Endothelial cell of umbilical vein (primary cell): ENCODE results near the gene KIAA2012. TPM values are rescaled to one million over a fixed set of nuclear protein-coding genes. Genes with fewer than 3 reads are reported as not detected.

Experiments used
- BruUV-seq: library from RNA; stranded (reverse); fragments of 400-500 nt; replicated peaks from 2 replicates; lab custom pipeline; 2021; lab: Mats Ljungman, UMichigan
- CTCF ChIA-PET: fragments of 300-600, 350-600 bp; sonication (Branson Sonifier 250); formaldehyde crosslinking; loops from one replicate; lab custom pipeline; 2021; ENCODE audit warnings: antibody characterized with exemption, inconsistent platforms; lab: Charles Lee
- POLR2A ChIA-PET: fragments of 300-600, 350-600 bp; sonication (Branson Sonifier 250); formaldehyde crosslinking; loops from one replicate; lab custom pipeline; 2021; ENCODE audit warnings: antibody characterized with exemption, inconsistent platforms; lab: Charles Lee
- DNase-seq: peaks from one replicate; pipeline ENCODE4 v3.0.0-alpha.2; 2011; ENCODE audit warnings: low read depth, low spot score
- FAIRE-seq: peaks from 2 replicates; lab custom pipeline; 2011; peaks lifted over from hg19 to GRCh38; lab: Jason Lieb, UNC
- H2AFZ ChIP-seq: 2 replicates; pipeline ENCODE4 v1.6.0; 2012; ENCODE audit warnings: low read depth, low read length, control low read depth, inconsistent platforms
- H3K27ac ChIP-seq: 2 replicates; pipeline ENCODE4 v1.5.1; 2011; ENCODE audit warnings: low read depth, mild to moderate bottlenecking, control low read depth, low read length, moderate library complexity; ENCODE audit not compliant: insufficient read depth
- H3K27me3 ChIP-seq, 2 experiments: 2 replicates each; pipeline versions ENCODE4 v1.6.0 to v1.6.1; 2011; ENCODE audit warnings: low read length in 2 of 2, mixed read lengths in 1 of 2; ENCODE audit not compliant: control insufficient read depth in 2 of 2, insufficient read depth in 2 of 2
- H3K36me3 ChIP-seq, 2 experiments: 2 replicates in 1 of 2; 3 replicates in 1 of 2; pipeline ENCODE4 v1.5.1; 2011; ENCODE audit warnings: low read length in 2 of 2, mild to moderate bottlenecking in 1 of 2, moderate library complexity in 1 of 2; ENCODE audit not compliant: control insufficient read depth in 2 of 2, insufficient read depth in 2 of 2; ENCODE audit errors: extremely low read depth in 1 of 2
- H3K4me1 ChIP-seq: 3 replicates; pipeline ENCODE4 v1.5.1; 2011; ENCODE audit warnings: mild to moderate bottlenecking, low read length; ENCODE audit not compliant: control insufficient read depth, insufficient read depth; ENCODE audit errors: extremely low read depth
- H3K4me2 ChIP-seq: 2 replicates; pipeline ENCODE4 v1.6.1; 2011; ENCODE audit warnings: low read length, control low read depth, mixed read lengths; ENCODE audit not compliant: insufficient read depth
- H3K4me3 ChIP-seq, 3 experiments: fragments of 200-600 bp in 1 of 3; sonication (generic), shearing (Covaris generic) in 1 of 3; replicated peaks in 1 of 3; 2 replicates each; pipeline ENCODE4 v1.5.1; 2011 to 2016; ENCODE audit warnings: control low read depth in 3 of 3, low read length in 3 of 3, mild to moderate bottlenecking in 2 of 3, inconsistent platforms in 1 of 3, low read depth in 1 of 3, moderate library complexity in 1 of 3; ENCODE audit not compliant: insufficient read depth in 1 of 3
- H3K79me2 ChIP-seq: 2 replicates; pipeline ENCODE4 v1.6.0; 2012; ENCODE audit warnings: low read length, inconsistent platforms; ENCODE audit not compliant: control insufficient read depth, insufficient read depth
- H3K9ac ChIP-seq: replicated peaks from 2 replicates; pipeline ENCODE3; 2011; ENCODE audit warnings: low read length, control low read depth; ENCODE audit not compliant: insufficient read depth; ENCODE audit errors: extremely low read depth
- H3K9me1 ChIP-seq: replicated peaks from 3 replicates; pipeline ENCODE4 v1.6.0; 2011; ENCODE audit warnings: mild to moderate bottlenecking, low read length; ENCODE audit not compliant: control insufficient read depth, insufficient read depth; ENCODE audit errors: extremely low read depth
- H3K9me3 ChIP-seq: replicated peaks from 2 replicates; pipeline ENCODE4 v1.5.1; 2012; ENCODE audit warnings: low read length, inconsistent platforms; ENCODE audit not compliant: control insufficient read depth, insufficient read depth
- H4K20me1 ChIP-seq: replicated peaks from 2 replicates; pipeline ENCODE3; 2011; ENCODE audit warnings: mild to moderate bottlenecking, low read length; ENCODE audit not compliant: control insufficient read depth, insufficient read depth; ENCODE audit errors: extremely low read depth
- EZH2 ChIP-seq: IDR thresholded peaks from 2 replicates; pipeline ENCODE4 v1.6.1; 2012; ENCODE audit warnings: borderline replicate concordance, low read depth, mild to moderate bottlenecking, moderate library complexity, low read length, inconsistent platforms; ENCODE audit not compliant: severe bottlenecking
- FOS ChIP-seq: IDR thresholded peaks from 2 replicates; pipeline ENCODE4 v1.6.1; 2011; ENCODE audit warnings: mild to moderate bottlenecking, low read length, moderate library complexity, borderline replicate concordance; ENCODE audit not compliant: insufficient read depth
- GATA2 ChIP-seq: IDR thresholded peaks from 2 replicates; pipeline ENCODE4 v1.7.0; 2011; ENCODE audit warnings: low read depth, mild to moderate bottlenecking, moderate library complexity, mixed read lengths, low read length; ENCODE audit not compliant: insufficient read length, insufficient read depth
- JUN ChIP-seq: IDR thresholded peaks from 2 replicates; pipeline ENCODE4 v1.6.1; 2011; ENCODE audit warnings: borderline replicate concordance, low read depth; ENCODE audit not compliant: insufficient read length, insufficient read depth
- MYC ChIP-seq: IDR thresholded peaks from one replicate; pipeline ENCODE4 v1.6.1; 2011; ENCODE audit warnings: mild to moderate bottlenecking, low read depth, low read length
- POLR2A ChIP-seq: IDR thresholded peaks from 2 replicates; pipeline ENCODE4 v1.6.1; 2012; ENCODE audit warnings: low read depth, mild to moderate bottlenecking, control low read depth, low read length
- POLR2AphosphoS5 ChIP-seq: IDR thresholded peaks from 2 replicates; pipeline ENCODE4 v1.6.1; 2012; ENCODE audit warnings: low read depth, mild to moderate bottlenecking, control low read depth, low read length, moderate library complexity; ENCODE audit not compliant: insufficient read depth
- dilution Hi-C: fragments of 300-500 bp; cut with MboI; formaldehyde crosslinking; loops from one replicate; pipeline ENCODE4 v1.15.0; 2019; ENCODE audit warnings: low sequenced_read_pairs; ENCODE audit not compliant: extremely low pct_ligation_motif_present
- intact Hi-C: fragments of 100-400 bp; cut with micrococcal nuclease; formaldehyde crosslinking; loops from one replicate; pipeline ENCODE4 v1.10.0; 2022
- polyA plus RNA-seq, 4 experiments: library from polyadenylated mRNA; depleted of rRNA in 3 of 4; stranded (reverse) in 3 of 4; unstranded in 1 of 4; fragments of >200 nt; gene quantifications; 2 replicates each; pipeline versions ENCODE4 v1.2.1 to v1.2.3, GENCODE V29; 2011 to 2012; ENCODE audit warnings: missing spikeins in 1 of 4
- total RNA-seq: library from RNA; stranded (reverse); gene quantifications from 2 replicates; pipeline ENCODE4 v1.2.3, GENCODE V29; 2021
- TF ChIP-seq, protein P1 (sequence below): IDR thresholded peaks from 2 replicates; pipeline ENCODE4 v1.6.1; 2011; ENCODE audit not compliant: insufficient read depth, insufficient read length
- TF ChIP-seq, protein P2 (sequence below), 2 donors: IDR thresholded peaks; 1 replicate in 1 of 2; 2 replicates in 1 of 2; pipeline ENCODE4 v1.5.1; 2011; ENCODE audit warnings: low read length in 2 of 2, mild to moderate bottlenecking in 2 of 2, moderate library complexity in 2 of 2, control low read depth in 1 of 2, inconsistent platforms in 1 of 2, low read depth in 1 of 2; ENCODE audit not compliant: insufficient read depth in 1 of 2; ENCODE audit errors: extremely low read depth in 1 of 2

The KIAA2012 gene
- total and polyA plus RNA-seq, 2 donors (not counting 3 experiments of a cell fraction or from before 2014, with no cell fraction given) = not detected

DNA sequence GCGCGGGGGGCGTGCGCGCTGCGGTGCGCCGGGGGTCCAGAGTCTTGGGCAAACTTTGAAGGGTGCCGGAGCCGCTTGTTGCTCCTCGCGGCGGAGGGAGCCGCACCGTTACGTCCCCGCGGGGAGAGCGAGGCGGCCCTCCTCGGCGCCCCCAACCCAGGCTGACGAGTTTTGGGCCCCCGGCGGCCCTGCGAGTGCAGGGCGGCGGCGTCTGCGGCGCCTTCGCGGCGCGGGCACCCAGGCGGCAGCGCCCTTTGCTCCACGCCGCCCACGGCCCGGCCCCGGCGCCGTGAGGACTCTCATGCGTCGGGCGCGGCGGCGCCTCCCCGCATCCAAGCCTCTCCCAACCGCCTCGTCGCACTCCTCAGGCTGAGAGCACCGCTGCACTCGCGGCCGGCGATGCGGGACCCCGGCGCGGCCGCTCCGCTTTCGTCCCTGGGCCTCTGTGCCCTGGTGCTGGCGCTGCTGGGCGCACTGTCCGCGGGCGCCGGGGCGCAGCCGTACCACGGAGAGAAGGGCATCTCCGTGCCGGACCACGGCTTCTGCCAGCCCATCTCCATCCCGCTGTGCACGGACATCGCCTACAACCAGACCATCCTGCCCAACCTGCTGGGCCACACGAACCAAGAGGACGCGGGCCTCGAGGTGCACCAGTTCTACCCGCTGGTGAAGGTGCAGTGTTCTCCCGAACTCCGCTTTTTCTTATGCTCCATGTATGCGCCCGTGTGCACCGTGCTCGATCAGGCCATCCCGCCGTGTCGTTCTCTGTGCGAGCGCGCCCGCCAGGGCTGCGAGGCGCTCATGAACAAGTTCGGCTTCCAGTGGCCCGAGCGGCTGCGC lies 38.6 kb upstream of the KIAA2012 start:
- DNase-seq (peak; percentile 25), FAIRE-seq (peak; percentile 35)
- peak overlapping the region; percentile 95 for H2AFZ ChIP-seq
- H4K20me1 ChIP-seq = no peaks in the 10 kb centered on the region
- H3K27ac ChIP-seq = no peak overlapping the region
- intact Hi-C loops (loop anchor here (1.0 to 10.0 kb wide), 3 partner anchors 144 to 240 kb away; no protein-coding TSS in a partner anchor), dilution Hi-C loops (no loop called here)
- CTCF ChIA-PET = no interaction called here
- BruUV-seq = no TSS peak
- POLR2A ChIA-PET = no interaction called here
- H3K4me3 ChIP-seq = peak overlapping the region; percentile 49 to 77 (median 62)
- no peaks in the 10 kb centered on the region for H3K36me3 ChIP-seq
- TF ChIP-seq EZH2 = peak; percentile 100
- TF ChIP-seq, protein P1, sequence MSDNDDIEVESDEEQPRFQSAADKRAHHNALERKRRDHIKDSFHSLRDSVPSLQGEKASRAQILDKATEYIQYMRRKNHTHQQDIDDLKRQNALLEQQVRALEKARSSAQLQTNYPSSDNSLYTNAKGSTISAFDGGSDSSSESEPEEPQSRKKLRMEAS = no peak
- H3K4me1 ChIP-seq = peaks cover 10% of the 10 kb centered on the region
- no peaks in the 10 kb centered on the region for H3K9me1 ChIP-seq
- no peaks in the 10 kb centered on the region for H3K79me2 ChIP-seq
- H3K9ac ChIP-seq = no peak overlapping the region
- no peaks in the 10 kb centered on the region for H3K9me3 ChIP-seq
- peaks cover 71 to 89% of the 10 kb centered on the region in 2 experiments for H3K27me3 ChIP-seq
- peak overlapping the region; percentile 70 for H3K4me2 ChIP-seq

DNA sequence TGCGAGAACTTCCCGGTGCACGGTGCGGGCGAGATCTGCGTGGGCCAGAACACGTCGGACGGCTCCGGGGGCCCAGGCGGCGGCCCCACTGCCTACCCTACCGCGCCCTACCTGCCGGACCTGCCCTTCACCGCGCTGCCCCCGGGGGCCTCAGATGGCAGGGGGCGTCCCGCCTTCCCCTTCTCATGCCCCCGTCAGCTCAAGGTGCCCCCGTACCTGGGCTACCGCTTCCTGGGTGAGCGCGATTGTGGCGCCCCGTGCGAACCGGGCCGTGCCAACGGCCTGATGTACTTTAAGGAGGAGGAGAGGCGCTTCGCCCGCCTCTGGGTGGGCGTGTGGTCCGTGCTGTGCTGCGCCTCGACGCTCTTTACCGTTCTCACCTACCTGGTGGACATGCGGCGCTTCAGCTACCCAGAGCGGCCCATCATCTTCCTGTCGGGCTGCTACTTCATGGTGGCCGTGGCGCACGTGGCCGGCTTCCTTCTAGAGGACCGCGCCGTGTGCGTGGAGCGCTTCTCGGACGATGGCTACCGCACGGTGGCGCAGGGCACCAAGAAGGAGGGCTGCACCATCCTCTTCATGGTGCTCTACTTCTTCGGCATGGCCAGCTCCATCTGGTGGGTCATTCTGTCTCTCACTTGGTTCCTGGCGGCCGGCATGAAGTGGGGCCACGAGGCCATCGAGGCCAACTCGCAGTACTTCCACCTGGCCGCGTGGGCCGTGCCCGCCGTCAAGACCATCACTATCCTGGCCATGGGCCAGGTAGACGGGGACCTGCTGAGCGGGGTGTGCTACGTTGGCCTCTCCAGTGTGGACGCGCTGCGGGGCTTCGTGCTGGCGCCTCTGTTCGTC lies 37.7 kb upstream of the KIAA2012 start:
- Histone ChIP-seq H3K27me3 (peaks cover 73 to 89% of the 10 kb centered on the region in 2 experiments), H3K27ac (no peak overlapping the region), H3K4me2 (peak overlapping the region; percentile 70), H3K36me3 (no peaks in the 10 kb centered on the region), H3K9me1 (no peaks in the 10 kb centered on the region), H3K9ac (no peak overlapping the region), H3K9me3 (no peaks in the 10 kb centered on the region), H4K20me1 (no peaks in the 10 kb centered on the region), H3K4me1 (peaks cover 10% of the 10 kb centered on the region), H3K4me3 (no peak overlapping the region), H2AFZ (no peak overlapping the region), H3K79me2 (no peaks in the 10 kb centered on the region)
- FAIRE-seq (no peak), DNase-seq (no peak)
- TF ChIP-seq POLR2A = no peak
- TF ChIP-seq JUN = no peak
- peak; percentile 98 for TF ChIP-seq EZH2
- TF ChIP-seq GATA2 = no peak
- no peak for TF ChIP-seq MYC
- TF ChIP-seq, protein P2, sequence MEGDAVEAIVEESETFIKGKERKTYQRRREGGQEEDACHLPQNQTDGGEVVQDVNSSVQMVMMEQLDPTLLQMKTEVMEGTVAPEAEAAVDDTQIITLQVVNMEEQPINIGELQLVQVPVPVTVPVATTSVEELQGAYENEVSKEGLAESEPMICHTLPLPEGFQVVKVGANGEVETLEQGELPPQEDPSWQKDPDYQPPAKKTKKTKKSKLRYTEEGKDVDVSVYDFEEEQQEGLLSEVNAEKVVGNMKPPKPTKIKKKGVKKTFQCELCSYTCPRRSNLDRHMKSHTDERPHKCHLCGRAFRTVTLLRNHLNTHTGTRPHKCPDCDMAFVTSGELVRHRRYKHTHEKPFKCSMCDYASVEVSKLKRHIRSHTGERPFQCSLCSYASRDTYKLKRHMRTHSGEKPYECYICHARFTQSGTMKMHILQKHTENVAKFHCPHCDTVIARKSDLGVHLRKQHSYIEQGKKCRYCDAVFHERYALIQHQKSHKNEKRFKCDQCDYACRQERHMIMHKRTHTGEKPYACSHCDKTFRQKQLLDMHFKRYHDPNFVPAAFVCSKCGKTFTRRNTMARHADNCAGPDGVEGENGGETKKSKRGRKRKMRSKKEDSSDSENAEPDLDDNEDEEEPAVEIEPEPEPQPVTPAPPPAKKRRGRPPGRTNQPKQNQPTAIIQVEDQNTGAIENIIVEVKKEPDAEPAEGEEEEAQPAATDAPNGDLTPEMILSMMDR (IDR thresholded peaks at IDR 0.05; ENCODE audit: extremely low read depth in 1 of 2, insufficient read depth in 1 of 2, low read depth in 1 of 2, low read length in 2 of 2) = peak; percentile 32 to 41
- no peak for TF ChIP-seq FOS
- TF ChIP-seq POLR2AphosphoS5 = no peak
- TF ChIP-seq, protein P1 = no peak
- no TSS peak for BruUV-seq
- POLR2A ChIA-PET = no interaction called here
- intact Hi-C loops = loop anchor here (1.0 to 10.0 kb wide), 3 partner anchors 143 to 241 kb away; no protein-coding TSS in a partner anchor
- CTCF ChIA-PET = no interaction called here
- dilution Hi-C loops = no loop called here
